GM18873 (cell line): ENCODE data around the gene DPP9.
A peak's percentile ranks its signal among the peaks of the same experiment; 100 is the strongest.
"Not testable (repeated sequence)": the region's sequence is repeated elsewhere in the genome, so short reads cannot be mapped to it uniquely, and the experiment has no call there.

Experiments
- ATAC-seq: cut with Tn5 transposase; IDR thresholded peaks from one replicate; pipeline ENCODE4 v1.9.1; 2021; ENCODE audit warnings: mild to moderate bottlenecking, moderate library complexity, moderate number of reproducible peaks; ENCODE audit not compliant: unreplicated experiment, low FRiP score

Gene DPP9

GRCh38 chr19:4742723-4743646 lies 19.3 kb upstream of the DPP9 start:
- ATAC-seq, result no peak

- no peak for ATAC-seq
Observed at GRCh38 chr19:4740092-4740491, 16.4 kb upstream of the DPP9 start.

GRCh38 chr19:4738734-4739133 lies 15.1 kb upstream of the DPP9 start:
- ATAC-seq, result no peak

- no peak for ATAC-seq
Observed at GRCh38 chr19:4737955-4738600, 14.4 kb upstream of the DPP9 start.

- no peak for ATAC-seq
Observed at GRCh38 chr19:4733755-4734345, 10.2 kb upstream of the DPP9 start.

- no peak for ATAC-seq
Observed at GRCh38 chr19:4732680-4733114, 9.1 kb upstream of the DPP9 start.

- no peak for ATAC-seq
Observed at GRCh38 chr19:4730740-4731171, 7.1 kb upstream of the DPP9 start.

- ATAC-seq, result no peak
Observed at GRCh38 chr19:4728871-4729270, 5.2 kb upstream of the DPP9 start.

- peak; percentile 3 for ATAC-seq
Observed at GRCh38 chr19:4722671-4723594, 709 bp downstream of the DPP9 start.

GRCh38 chr19:4721196-4721595 lies 2.4 kb downstream of the DPP9 start:
- no peak for ATAC-seq

GRCh38 chr19:4720037-4720700 lies 3.5 kb downstream of the DPP9 start:
- ATAC-seq, result no peak

GRCh38 chr19:4719499-4719866 lies 4.2 kb downstream of the DPP9 start:
- ATAC-seq, result no peak

GRCh38 chr19:4717966-4718701 lies 5.5 kb downstream of the DPP9 start:
- ATAC-seq, result no peak

- ATAC-seq, result no peak
Observed at GRCh38 chr19:4717191-4717965, 6.3 kb downstream of the DPP9 start.

- no peak for ATAC-seq
Observed at GRCh38 chr19:4715529-4716221, 8.0 kb downstream of the DPP9 start.

GRCh38 chr19:4715178-4715528 lies 8.5 kb downstream of the DPP9 start:
- not testable (repeated sequence) for ATAC-seq

- ATAC-seq, result no peak
Observed at GRCh38 chr19:4714016-4714415, 9.6 kb downstream of the DPP9 start.

GRCh38 chr19:4713384-4713951 lies 10.2 kb downstream of the DPP9 start:
- ATAC-seq, result no peak
